ENCODE data around the gene EEF1AKMT1.

Gene EEF1AKMT1

DNA sequence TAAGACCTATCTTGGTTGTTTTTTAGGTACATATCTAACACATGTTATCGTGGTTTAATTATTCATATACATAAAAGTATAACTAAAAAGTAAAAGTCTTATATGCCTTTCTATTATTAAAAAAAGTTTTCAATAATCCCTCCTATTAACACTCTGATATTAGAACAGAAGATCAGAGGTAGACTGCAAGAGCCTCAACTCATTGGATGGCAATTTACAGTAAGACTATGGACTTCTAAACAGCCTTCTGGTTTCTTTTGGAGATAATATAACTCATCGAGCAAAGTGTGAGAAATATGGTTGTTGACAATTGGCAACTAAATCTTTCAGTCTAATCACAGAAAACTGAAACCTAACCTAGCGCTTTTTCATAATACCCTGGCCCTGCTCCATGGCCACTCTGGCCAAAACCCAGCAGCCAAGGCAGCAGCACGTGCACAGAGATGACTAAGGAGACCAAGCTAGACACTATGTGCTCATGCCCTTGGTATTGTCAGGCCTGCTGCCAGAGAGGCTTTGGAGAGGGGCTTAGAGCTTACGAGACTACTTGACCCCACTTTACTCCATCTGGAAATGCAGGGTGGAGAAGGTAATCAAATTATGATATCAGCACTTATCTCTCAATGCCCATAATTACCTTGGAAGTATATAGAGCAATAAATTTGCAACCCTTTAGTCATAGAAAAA lies 40.6 kb upstream of the EEF1AKMT1 start:
- no peak for DNase-seq (ENCODE audit: extremely low read depth, insufficient read length)
- Histone ChIP-seq H3K4me3 (replicated peaks; ENCODE audit: low read depth, low read length) (no peak overlapping the region), H3K36me3 (ENCODE audit: control insufficient read depth, insufficient read depth, low read length) (no peaks in the 10 kb centered on the region; the same call in none of the 2 replicates), H3K27me3 (replicated peaks; ENCODE audit: control insufficient read depth, insufficient read depth, low read length) (no peaks in the 10 kb centered on the region)
- TF ChIP-seq, protein P1, sequence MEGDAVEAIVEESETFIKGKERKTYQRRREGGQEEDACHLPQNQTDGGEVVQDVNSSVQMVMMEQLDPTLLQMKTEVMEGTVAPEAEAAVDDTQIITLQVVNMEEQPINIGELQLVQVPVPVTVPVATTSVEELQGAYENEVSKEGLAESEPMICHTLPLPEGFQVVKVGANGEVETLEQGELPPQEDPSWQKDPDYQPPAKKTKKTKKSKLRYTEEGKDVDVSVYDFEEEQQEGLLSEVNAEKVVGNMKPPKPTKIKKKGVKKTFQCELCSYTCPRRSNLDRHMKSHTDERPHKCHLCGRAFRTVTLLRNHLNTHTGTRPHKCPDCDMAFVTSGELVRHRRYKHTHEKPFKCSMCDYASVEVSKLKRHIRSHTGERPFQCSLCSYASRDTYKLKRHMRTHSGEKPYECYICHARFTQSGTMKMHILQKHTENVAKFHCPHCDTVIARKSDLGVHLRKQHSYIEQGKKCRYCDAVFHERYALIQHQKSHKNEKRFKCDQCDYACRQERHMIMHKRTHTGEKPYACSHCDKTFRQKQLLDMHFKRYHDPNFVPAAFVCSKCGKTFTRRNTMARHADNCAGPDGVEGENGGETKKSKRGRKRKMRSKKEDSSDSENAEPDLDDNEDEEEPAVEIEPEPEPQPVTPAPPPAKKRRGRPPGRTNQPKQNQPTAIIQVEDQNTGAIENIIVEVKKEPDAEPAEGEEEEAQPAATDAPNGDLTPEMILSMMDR (IDR thresholded peaks at IDR 0.05; ENCODE audit: insufficient read depth, low read length, poor library complexity, severe bottlenecking): no peak

DNA sequence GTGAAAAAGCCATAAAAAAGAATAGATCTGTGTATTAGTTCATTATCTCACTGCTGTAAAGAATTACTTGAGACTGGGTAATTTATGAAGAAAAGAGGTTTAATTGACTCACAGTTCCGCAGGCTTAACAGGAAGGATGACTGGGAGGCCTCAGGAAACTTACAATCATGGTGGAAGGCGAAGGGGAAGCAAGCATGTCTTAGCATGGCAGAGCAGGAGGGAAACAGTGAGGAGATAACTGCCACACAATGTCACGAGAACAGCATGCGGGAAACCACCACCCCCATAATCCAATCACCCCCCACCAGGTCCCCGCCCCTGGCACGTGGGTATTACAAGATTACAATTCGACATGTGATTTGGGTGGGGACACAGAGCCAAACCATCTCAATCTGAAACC lies 39.1 kb upstream of the EEF1AKMT1 start:
- DNase-seq (ENCODE audit: extremely low read depth, insufficient read length): no peak
- TF ChIP-seq, protein P1 (IDR thresholded peaks at IDR 0.05; ENCODE audit: insufficient read depth, low read length, poor library complexity, severe bottlenecking): no peak
- Histone ChIP-seq H3K36me3 (ENCODE audit: control insufficient read depth, insufficient read depth, low read length) (peaks cover 1% of the 10 kb centered on the region), H3K27me3 (replicated peaks; ENCODE audit: control insufficient read depth, insufficient read depth, low read length) (no peaks in the 10 kb centered on the region), H3K4me3 (replicated peaks; ENCODE audit: low read depth, low read length) (no peak overlapping the region)

DNA sequence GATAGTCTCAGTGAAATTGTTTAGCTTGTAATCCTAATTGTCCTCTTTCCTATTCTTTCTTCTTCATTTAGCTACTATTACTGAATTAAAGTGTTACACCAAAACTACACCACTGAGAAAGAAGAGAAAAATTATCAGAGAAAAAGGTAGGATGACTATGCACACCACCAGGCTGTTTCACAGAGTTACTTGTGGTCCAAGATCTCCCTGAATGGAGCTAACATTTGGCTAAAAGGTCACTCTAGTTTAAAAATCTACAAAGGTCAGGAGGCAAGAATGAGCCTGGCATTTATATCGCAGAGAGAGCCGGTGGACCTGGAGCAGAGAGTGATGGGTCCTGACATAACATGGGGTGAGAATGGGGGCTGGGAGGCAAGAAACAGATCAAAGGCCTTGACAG lies 37.0 kb upstream of the EEF1AKMT1 start:
- H3K36me3 ChIP-seq (ENCODE audit: control insufficient read depth, insufficient read depth, low read length): peaks cover 1% of the 10 kb centered on the region
- TF ChIP-seq, protein P1 (IDR thresholded peaks at IDR 0.05; ENCODE audit: insufficient read depth, low read length, poor library complexity, severe bottlenecking): no peak
- H3K4me3 ChIP-seq (replicated peaks; ENCODE audit: low read depth, low read length): no peak overlapping the region
- H3K27me3 ChIP-seq (replicated peaks; ENCODE audit: control insufficient read depth, insufficient read depth, low read length): no peaks in the 10 kb centered on the region
- DNase-seq (ENCODE audit: extremely low read depth, insufficient read length): no peak

DNA sequence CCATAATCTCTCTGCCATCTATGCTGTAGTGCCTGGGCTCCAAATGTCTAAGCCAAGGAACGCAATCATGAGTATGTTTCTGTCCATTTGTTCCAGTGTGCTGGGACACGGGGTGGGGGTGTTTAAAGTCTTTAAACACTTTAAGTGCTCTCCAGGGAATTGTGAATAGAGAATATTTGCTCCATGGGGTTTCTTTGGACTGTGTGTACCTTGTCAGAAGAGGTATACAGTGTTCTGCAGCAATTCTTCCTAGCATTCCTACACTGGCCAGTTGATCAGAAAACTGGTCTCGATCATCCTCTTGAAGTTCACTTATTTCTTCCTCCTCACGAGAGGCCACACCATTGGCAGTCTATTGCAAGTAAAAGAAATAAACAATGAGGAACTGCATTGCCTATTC lies 35.1 kb upstream of the EEF1AKMT1 start:
- Histone ChIP-seq H3K27me3 (replicated peaks; ENCODE audit: control insufficient read depth, insufficient read depth, low read length) (no peaks in the 10 kb centered on the region), H3K36me3 (ENCODE audit: control insufficient read depth, insufficient read depth, low read length) (peaks cover 1% of the 10 kb centered on the region), H3K4me3 (replicated peaks; ENCODE audit: low read depth, low read length) (no peak overlapping the region)
- DNase-seq (ENCODE audit: extremely low read depth, insufficient read length): no peak
- TF ChIP-seq, protein P1 (IDR thresholded peaks at IDR 0.05; ENCODE audit: insufficient read depth, low read length, poor library complexity, severe bottlenecking): no peak

DNA sequence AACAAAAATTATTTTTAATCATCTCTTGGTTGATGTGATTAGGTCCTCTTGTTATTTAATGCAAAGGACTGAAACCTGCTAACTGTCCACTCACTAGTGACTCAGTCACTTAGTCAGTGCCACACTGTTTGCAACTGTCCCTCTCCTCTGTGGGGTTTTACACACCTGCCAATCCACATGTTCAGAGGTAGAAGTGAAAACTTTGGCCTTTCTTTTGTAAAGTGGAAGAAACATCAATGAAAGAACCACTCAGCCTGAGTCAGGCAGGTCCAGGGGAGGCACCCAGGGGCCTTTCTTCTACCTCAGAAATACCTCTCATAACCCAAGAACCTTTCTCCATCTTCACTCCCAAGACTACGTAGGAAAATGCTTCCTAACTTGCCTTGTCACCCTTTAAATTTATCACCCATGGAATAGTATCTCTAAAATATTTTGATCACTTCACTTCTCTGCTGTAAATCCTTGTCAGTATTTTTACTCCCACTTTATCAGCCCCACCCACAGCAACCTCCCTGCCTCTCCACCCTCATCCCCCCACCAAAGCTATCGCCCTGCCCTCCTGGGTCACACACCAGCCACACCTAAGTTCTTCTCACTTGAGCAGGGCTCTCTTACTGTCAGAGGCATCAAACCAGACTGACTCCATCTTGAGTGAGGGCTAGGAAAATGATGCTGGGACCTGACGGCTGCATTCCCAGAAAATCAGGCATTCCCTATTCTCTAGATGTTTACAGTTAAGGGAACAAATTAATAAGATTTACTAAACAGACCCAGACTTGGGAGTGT lies 29.6 kb upstream of the EEF1AKMT1 start:
- TF ChIP-seq, protein P1 (IDR thresholded peaks at IDR 0.05; ENCODE audit: insufficient read depth, low read length, poor library complexity, severe bottlenecking): no peak
- H3K36me3 ChIP-seq (ENCODE audit: control insufficient read depth, insufficient read depth, low read length): peaks cover 3% of the 10 kb centered on the region
- H3K4me3 ChIP-seq (replicated peaks; ENCODE audit: low read depth, low read length): no peak overlapping the region
- no peaks in the 10 kb centered on the region for H3K27me3 ChIP-seq (replicated peaks; ENCODE audit: control insufficient read depth, insufficient read depth, low read length)
- no peak for DNase-seq (ENCODE audit: extremely low read depth, insufficient read length)

Data from GM06990 (cell line).